Right lobe of liver (tissue), 6 donors: Measurements from ENCODE around the gene EIF2D. TPM values are rescaled to one million over a fixed set of nuclear protein-coding genes. Genes with fewer than 3 reads are reported as not detected.
A peak's percentile ranks its signal among the peaks of the same experiment; 100 is the strongest.

Source experiments
- ATAC-seq, 4 donors: fragments of 200-7000 bp; cut with Tn5 transposase; one replicate each; pipeline ENCODE4 v1.9.1; 2020; ENCODE audit warnings: mild to moderate bottlenecking in 4 of 4, moderate library complexity in 4 of 4
- DNase-seq, 3 donors: peaks; one replicate each; pipeline ENCODE4 v3.0.0-alpha.2; 2020
- H3K27ac ChIP-seq, 3 donors: fragments of 200-600 bp; one replicate each; pipeline ENCODE4 v1.8.0; 2022
- H3K27me3 ChIP-seq, 2 donors: fragments of 200-600 bp; one replicate each; pipeline ENCODE4 v1.8.0; 2022
- H3K36me3 ChIP-seq, 4 donors: fragments of 200-600 bp; sonication (generic) in 1 of 4; one replicate each; pipeline versions ENCODE4 v1.5.1 to v1.8.0; 2017 to 2022; ENCODE audit warnings: control low read depth in 1 of 4
- H3K4me1 ChIP-seq, 4 donors: fragments of 200-600 bp; sonication (generic) in 1 of 4; one replicate each; pipeline versions ENCODE4 v1.5.1 to v1.8.0; 2017 to 2022; ENCODE audit warnings: control low read depth in 1 of 4
- H3K4me3 ChIP-seq, 3 donors: fragments of 200-600 bp; one replicate each; pipeline ENCODE4 v1.8.0; 2022
- H3K9me3 ChIP-seq, 4 donors: fragments of 200-600 bp; sonication (generic) in 1 of 4; one replicate each; pipeline versions ENCODE4 v1.5.1 to v1.8.0; 2017 to 2022; ENCODE audit warnings: control low read depth in 1 of 4
- POLR2A ChIP-seq: fragments of 450-650 bp; IDR thresholded peaks from one replicate; pipeline ENCODE4 v1.6.1; 2017; ENCODE audit warnings: antibody characterized with exemption, mild to moderate bottlenecking
- WGBS: methylation state at CpG from one replicate; pipeline ENCODE4 v1.1.6; 2018; ENCODE audit warnings: low coverage, low lambda C conversion rate; ENCODE audit not compliant: insufficient coverage; ENCODE audit errors: missing lambda C conversion rate; 5-methylcytosine and 5-hydroxymethylcytosine counted together
- intact Hi-C, 2 donors: fragments of 100-400 bp; cut with DNase I; formaldehyde crosslinking; loops; one replicate each; pipeline versions ENCODE4 v1.11.2 to v1.14.1; 2022
- total RNA-seq, 6 experiments: library from RNA; depleted of rRNA in 2 of 6; stranded (reverse); fragments of >200 nt in 2 of 6; fragmentation: NEBNext Ultra II Directional in 3 of 6; extraction: Animal tissue kit (Norgen Biotek cat#: 25700) in 3 of 6; gene quantifications; one replicate each; pipeline versions ENCODE4 v1.1.0 to v1.2.4, GENCODE V29; 2016 to 2023
- TF ChIP-seq, protein P1 (sequence below), 4 donors: fragments of 200-600 bp in 3 of 4; fragments of 450-650 bp in 1 of 4; IDR thresholded peaks; one replicate each; pipeline versions ENCODE4 v1.5.1 to v1.8.0; 2016 to 2022; ENCODE audit warnings: antibody characterized with exemption in 4 of 4, mild to moderate bottlenecking in 2 of 4
- donor health status: DM: no; HTN: yes; CAD: no.
- donor health status: DM: no; HTN: no; CAD: no.
- donor health status: DM: no; HTN: no; CAD: no.
- donor health status: DM: no; HTN: yes; CAD: no.
- donor health status: DM: no; HTN: yes; CAD: no.

Gene EIF2D
- total RNA-seq, 6 experiments from 2014 or later: 18.4 to 29.3 (median 24.4) TPM

DNA sequence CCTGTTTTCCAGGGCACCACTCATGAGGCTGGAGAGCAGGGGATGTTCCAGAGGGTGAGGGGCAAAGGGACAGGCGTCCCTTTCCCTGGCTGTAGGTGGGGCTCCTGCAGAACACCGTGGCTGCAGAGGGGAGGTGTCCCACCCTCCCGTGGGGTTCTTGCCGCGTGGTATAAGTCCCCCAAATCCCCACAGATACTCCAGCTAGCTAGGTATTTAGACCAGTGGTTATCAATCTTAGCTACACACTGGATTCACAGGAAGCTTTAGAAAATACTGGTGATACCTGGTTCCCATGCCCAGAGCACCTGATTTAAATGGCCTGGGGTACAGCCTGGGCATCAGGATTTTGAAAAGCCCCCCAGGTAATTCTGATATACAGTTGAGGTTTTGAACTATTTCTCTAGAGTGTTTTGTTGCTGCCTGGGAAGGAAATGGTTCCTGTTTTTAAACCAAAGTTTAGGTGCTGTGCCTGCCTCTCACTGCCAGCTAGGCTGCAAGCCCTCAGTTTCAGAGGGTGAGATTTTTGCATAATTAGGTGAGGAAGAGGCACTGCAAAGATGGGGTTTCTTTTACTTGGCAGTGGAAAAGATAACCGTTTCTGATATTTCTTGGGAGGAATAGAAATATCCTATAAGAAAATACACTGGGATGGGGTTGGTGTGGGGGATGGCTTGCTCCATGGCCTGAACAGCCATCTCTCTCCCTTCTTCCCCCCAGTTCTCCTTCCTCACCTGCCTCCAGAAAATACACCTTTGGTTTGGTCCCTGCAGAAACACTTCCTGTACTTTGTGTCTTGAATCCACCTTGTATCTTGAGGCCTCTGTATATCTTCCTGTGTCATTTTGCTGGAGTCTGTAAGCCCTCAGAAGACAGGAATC is 53.2 kb downstream of the EIF2D start:
- H3K9me3 ChIP-seq: no peaks in the 10 kb centered on the region
- no peaks in the 10 kb centered on the region for H3K27me3 ChIP-seq
- DNase-seq (no peak), ATAC-seq (no peak)
- 20% methylated on average over 3 of the region's 6 CpGs for WGBS
- no peaks in the 10 kb centered on the region for H3K36me3 ChIP-seq
- H3K4me1 ChIP-seq: peaks cover 0 to 73% (median 24%) of the 10 kb centered on the region in 4 donors
- intact Hi-C loops: no loop called here
- TF ChIP-seq, protein P1, sequence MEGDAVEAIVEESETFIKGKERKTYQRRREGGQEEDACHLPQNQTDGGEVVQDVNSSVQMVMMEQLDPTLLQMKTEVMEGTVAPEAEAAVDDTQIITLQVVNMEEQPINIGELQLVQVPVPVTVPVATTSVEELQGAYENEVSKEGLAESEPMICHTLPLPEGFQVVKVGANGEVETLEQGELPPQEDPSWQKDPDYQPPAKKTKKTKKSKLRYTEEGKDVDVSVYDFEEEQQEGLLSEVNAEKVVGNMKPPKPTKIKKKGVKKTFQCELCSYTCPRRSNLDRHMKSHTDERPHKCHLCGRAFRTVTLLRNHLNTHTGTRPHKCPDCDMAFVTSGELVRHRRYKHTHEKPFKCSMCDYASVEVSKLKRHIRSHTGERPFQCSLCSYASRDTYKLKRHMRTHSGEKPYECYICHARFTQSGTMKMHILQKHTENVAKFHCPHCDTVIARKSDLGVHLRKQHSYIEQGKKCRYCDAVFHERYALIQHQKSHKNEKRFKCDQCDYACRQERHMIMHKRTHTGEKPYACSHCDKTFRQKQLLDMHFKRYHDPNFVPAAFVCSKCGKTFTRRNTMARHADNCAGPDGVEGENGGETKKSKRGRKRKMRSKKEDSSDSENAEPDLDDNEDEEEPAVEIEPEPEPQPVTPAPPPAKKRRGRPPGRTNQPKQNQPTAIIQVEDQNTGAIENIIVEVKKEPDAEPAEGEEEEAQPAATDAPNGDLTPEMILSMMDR (IDR thresholded peaks at IDR 0.05): no peak
- no peak for TF ChIP-seq POLR2A
- peak overlapping the region; percentile 5 to 62 (median 5) for H3K4me3 ChIP-seq
- peak overlapping the region; percentile 25 to 75 (median 34) for H3K27ac ChIP-seq

DNA sequence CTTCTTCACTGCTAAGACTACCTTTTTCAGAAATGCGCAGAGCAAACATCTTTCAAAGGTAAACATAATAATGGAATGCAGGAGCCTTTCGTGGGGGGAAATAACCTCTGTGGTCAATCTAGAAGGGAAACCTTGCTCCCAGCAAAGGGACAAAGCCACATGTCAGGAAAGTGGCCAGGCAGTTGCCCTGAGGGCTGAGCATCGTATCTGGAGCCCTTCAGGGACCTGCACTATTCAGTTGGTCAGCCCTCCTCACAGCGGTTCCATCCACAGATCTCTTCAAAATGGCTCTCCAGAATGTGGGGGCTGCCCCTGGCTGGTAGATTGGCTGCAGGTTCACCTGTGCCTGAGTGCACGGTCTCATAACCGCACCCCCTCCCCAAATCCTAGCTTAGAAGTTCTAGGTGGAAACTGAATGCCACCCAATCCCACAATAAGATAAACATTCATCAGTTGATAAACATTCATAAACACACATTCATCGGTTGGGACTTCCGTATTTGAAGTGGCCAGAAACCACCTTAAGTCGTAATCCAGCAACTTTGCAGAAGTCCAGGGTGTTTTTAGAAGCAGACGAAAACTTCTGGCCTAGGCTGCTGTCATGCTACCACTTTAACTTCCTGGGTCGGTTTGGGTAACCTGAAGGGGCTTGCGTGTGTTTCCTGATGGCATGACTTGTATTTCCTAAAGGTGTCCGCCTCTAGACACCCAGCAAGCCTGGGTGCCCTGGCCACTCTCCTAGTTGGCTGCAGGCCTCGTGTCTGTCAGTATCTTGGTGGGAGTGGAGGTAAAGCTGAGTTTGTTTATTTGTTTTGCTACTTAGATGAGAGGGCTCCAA is 54.4 kb downstream of the EIF2D start:
- DNase-seq: no peak

DNA sequence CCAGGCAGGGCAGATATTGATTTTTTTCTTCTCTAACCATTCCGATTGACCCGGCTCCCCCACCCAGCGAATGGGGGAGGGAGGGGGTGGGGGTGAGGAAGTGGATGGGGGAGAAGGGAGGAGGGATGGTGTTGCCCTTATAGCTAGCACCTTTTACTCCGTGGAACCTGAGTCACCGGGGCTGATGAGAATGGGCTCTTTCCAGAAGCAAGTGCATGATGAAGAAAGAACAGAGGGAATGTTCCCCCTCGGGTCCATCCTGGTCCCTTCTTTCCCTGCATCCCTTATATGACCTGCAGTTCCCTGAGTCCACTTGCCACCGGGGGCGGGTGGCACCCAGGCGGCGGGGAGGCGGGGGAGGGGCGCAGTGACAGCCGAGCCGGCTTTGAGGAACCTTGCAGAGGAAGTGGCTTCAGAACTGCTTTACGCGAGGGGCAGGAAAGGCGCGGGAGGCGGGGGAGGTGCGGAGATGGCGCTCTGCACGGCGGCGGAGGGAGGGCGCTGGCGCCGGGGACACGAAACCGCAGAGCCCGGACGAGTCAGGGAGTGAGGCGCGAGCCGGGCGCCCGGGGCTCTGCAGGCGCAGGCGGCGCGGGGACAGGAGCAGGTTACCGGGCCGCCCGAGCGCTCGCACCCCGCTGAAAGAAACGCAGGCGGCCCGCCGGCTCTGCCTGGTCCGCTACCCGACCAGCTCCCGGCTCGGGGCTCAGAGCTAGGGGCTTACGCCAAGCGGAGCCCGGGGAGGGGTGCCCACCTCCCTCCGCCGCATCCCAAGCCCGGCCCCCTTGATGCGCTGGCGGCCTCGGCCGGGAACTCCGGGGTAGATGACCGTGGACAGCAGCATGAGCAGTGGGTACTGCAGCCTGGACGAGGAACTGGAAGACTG is 55.3 kb downstream of the EIF2D start:
- peak; percentile 54 for TF ChIP-seq POLR2A
- TF ChIP-seq, protein P1 (IDR thresholded peaks at IDR 0.05): no peak
- Histone ChIP-seq H3K9me3 (no peaks in the 10 kb centered on the region), H3K27me3 (no peaks in the 10 kb centered on the region), H3K36me3 (no peaks in the 10 kb centered on the region), H3K4me3 (peak overlapping the region; percentile 38 to 62 (median 45)), H3K27ac (peak overlapping the region; percentile 49 to 75 (median 70)), H3K4me1 (peaks cover 0 to 75% (median 24%) of the 10 kb centered on the region in 4 donors)
- peak; percentile 55 to 76 (median 70) for ATAC-seq
- DNase-seq: peak; percentile 81 to 90 (median 88)
- intact Hi-C loops: no loop called here
- 20% methylated on average over 22 of the region's 67 CpGs for WGBS

More for the DNA sequence above, 54.4 kb downstream of the EIF2D start:
- H3K4me3 ChIP-seq: peak overlapping the region; percentile 38 to 62 (median 45)
- intact Hi-C loops: no loop called here
- H3K9me3 ChIP-seq: no peaks in the 10 kb centered on the region
- no peaks in the 10 kb centered on the region for H3K36me3 ChIP-seq
- 28% methylated on average over 11 of the region's 14 CpGs for WGBS
- peaks cover 0 to 77% (median 24%) of the 10 kb centered on the region in 4 donors for H3K4me1 ChIP-seq
- peak overlapping the region; percentile 38 to 75 (median 70) for H3K27ac ChIP-seq
- peak; percentile 5 to 11 (median 7) for ATAC-seq
- H3K27me3 ChIP-seq: no peaks in the 10 kb centered on the region
- TF ChIP-seq POLR2A: no peak
- TF ChIP-seq, protein P1 (IDR thresholded peaks at IDR 0.05): no peak
